ENCODE data around the gene CLSTN3. TPM values are rescaled to one million over a fixed set of nuclear protein-coding genes. Genes with fewer than 3 reads are reported as not detected.

Gene CLSTN3
- total and polyA plus RNA-seq, 10 of the 15 experiments (the other 5 are each of a cell fraction or from before 2014, with no cell fraction given): 0.09 to 35.9 (median 11.3) TPM

DNA sequence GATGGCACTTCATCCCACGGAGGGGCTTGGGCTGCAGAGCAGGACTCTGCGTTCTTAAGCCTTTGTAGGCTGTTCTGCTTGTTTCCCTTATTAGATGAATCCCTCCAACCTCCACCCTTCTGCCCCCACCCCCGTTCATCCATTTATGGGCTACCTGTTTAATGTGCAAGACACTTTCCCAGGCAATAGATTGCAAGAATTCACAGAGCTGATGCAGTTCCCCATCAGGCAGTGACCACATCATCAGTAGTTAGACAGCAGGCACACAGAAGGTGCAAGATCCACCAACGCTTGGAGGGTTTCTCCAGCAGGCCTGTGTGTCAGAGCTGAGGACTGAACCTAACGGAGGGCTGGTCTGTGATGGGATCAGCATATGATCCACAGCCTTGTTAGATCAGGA, 36.7 kb upstream of the CLSTN3 start:
- TF ChIP-seq RELA (IDR thresholded peaks at IDR 0.05; ENCODE audit: borderline replicate concordance, partially characterized antibody) (no peak), TBL1XR1 (IDR thresholded peaks at IDR 0.05; ENCODE audit: low read depth, low read length) (no peak), ZNF207 (IDR thresholded peaks at IDR 0.05; ENCODE audit: borderline replicate concordance) (no peak)
- ChIA-PET POLR2A (no interaction called here), RAD21 (ENCODE audit: unreplicated experiment) (interaction anchor here (1.4 kb wide), 2 partner anchors 15 to 149 kb away, joined by 4 read pairs; partner anchors contain the start of gene C12orf57), SMC1A (ENCODE audit: uncharacterized antibody, unreplicated experiment) (interaction anchor here (0.9 to 1.6 kb wide), 3 partner anchors 14 to 133 kb away, joined by 3 to 7 read pairs (median 4); no protein-coding TSS in a partner anchor), CTCF (interaction anchor here (0.8 to 6.3 kb wide), 11 partner anchors 12 to 221 kb away, joined by 3 to 32 read pairs (median 4); partner anchors contain the start of genes C12orf57, C1RL, RNU7-1 and SPSB2)
- H3K4me2 ChIP-seq (ENCODE audit: control insufficient read depth, insufficient read depth): no peak overlapping the region
- FAIRE-seq (no peak), ATAC-seq (no peak), DNase-seq (ENCODE audit: low read depth, low spot score) (no peak)
- H2AFZ ChIP-seq (ENCODE audit: control insufficient read depth, low read depth, low read length): no peak overlapping the region
- H3K4me3 ChIP-seq: no peak overlapping the region
- H3K27ac ChIP-seq (ENCODE audit: control insufficient read depth, insufficient read depth): no peak overlapping the region
- H3K27me3 ChIP-seq (replicated peaks in 1 of 2; ENCODE audit: control insufficient read depth in 2 of 2, insufficient read depth in 2 of 2, low read length in 1 of 2): no peaks in the 10 kb centered on the region; a peak in 1 of 4 replicates
- in situ Hi-C loops (cut with MboI) (no loop called here), intact Hi-C loops (cut with micrococcal nuclease; ENCODE audit: unreplicated experiment) (loop anchor here (5.0 kb wide), 3 partner anchors 76 to 171 kb away; partner anchors contain the start of genes EMG1, LPCAT3 and PHB2)
- H3K9ac ChIP-seq (ENCODE audit: control insufficient read depth, insufficient read depth, low read length): no peak overlapping the region
- no TSS peak for BruUV-seq (replicated peaks)
- H3K36me3 ChIP-seq (ENCODE audit: control insufficient read depth in 2 of 2, insufficient read depth in 2 of 2, low read length in 1 of 2): no peaks in the 10 kb centered on the region
- no peaks in the 10 kb centered on the region for H3K79me2 ChIP-seq (ENCODE audit: control insufficient read depth, insufficient read depth, low read length)
- no peaks in the 10 kb centered on the region for H3K4me1 ChIP-seq (ENCODE audit: control insufficient read depth, insufficient read depth, low read length)
- 38% methylated on average over 5 of the region's 5 CpGs for WGBS (ENCODE audit: insufficient coverage, insufficient replicate concordance, low lambda C conversion rate, missing lambda C conversion rate)
- no peaks in the 10 kb centered on the region for H4K20me1 ChIP-seq (ENCODE audit: control insufficient read depth, insufficient read depth)
- H3K9me3 ChIP-seq (replicated peaks; ENCODE audit: control insufficient read depth, insufficient read depth, low read length): no peaks in the 10 kb centered on the region

DNA sequence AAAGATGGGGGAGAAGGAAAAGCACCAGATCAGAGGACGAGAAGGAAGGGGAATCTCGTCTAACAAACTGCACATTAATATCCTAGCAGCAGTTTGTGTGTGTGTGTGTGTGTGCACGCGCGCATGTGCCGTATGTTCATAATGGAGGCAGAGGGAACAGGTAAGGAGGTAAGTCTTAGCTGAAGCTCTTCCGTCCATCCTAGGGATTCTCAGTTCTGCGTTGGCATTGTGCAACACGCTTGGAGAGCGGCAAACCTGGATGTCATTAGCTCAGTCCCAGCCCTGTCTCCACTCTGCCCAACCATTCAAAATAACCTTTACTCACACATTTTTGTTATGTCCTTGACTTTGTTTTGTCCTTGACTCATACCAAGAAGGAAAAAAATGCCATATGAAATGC, 36.3 kb upstream of the CLSTN3 start:
- Histone ChIP-seq H3K4me3 (no peak overlapping the region), H4K20me1 (ENCODE audit: control insufficient read depth, insufficient read depth) (no peaks in the 10 kb centered on the region), H3K27ac (ENCODE audit: control insufficient read depth, insufficient read depth) (no peak overlapping the region), H3K27me3 (replicated peaks in 1 of 2; ENCODE audit: control insufficient read depth in 2 of 2, insufficient read depth in 2 of 2, low read length in 1 of 2) (no peaks in the 10 kb centered on the region; a peak in 1 of 4 replicates), H3K4me1 (ENCODE audit: control insufficient read depth, insufficient read depth, low read length) (no peaks in the 10 kb centered on the region), H3K4me2 (ENCODE audit: control insufficient read depth, insufficient read depth) (no peak overlapping the region), H3K36me3 (ENCODE audit: control insufficient read depth in 2 of 2, insufficient read depth in 2 of 2, low read length in 1 of 2) (no peaks in the 10 kb centered on the region), H3K9ac (ENCODE audit: control insufficient read depth, insufficient read depth, low read length) (no peak overlapping the region), H3K79me2 (ENCODE audit: control insufficient read depth, insufficient read depth, low read length) (no peaks in the 10 kb centered on the region), H3K9me3 (replicated peaks; ENCODE audit: control insufficient read depth, insufficient read depth, low read length) (no peaks in the 10 kb centered on the region), H2AFZ (ENCODE audit: control insufficient read depth, low read depth, low read length) (no peak overlapping the region)
- TF ChIP-seq, protein P1, sequence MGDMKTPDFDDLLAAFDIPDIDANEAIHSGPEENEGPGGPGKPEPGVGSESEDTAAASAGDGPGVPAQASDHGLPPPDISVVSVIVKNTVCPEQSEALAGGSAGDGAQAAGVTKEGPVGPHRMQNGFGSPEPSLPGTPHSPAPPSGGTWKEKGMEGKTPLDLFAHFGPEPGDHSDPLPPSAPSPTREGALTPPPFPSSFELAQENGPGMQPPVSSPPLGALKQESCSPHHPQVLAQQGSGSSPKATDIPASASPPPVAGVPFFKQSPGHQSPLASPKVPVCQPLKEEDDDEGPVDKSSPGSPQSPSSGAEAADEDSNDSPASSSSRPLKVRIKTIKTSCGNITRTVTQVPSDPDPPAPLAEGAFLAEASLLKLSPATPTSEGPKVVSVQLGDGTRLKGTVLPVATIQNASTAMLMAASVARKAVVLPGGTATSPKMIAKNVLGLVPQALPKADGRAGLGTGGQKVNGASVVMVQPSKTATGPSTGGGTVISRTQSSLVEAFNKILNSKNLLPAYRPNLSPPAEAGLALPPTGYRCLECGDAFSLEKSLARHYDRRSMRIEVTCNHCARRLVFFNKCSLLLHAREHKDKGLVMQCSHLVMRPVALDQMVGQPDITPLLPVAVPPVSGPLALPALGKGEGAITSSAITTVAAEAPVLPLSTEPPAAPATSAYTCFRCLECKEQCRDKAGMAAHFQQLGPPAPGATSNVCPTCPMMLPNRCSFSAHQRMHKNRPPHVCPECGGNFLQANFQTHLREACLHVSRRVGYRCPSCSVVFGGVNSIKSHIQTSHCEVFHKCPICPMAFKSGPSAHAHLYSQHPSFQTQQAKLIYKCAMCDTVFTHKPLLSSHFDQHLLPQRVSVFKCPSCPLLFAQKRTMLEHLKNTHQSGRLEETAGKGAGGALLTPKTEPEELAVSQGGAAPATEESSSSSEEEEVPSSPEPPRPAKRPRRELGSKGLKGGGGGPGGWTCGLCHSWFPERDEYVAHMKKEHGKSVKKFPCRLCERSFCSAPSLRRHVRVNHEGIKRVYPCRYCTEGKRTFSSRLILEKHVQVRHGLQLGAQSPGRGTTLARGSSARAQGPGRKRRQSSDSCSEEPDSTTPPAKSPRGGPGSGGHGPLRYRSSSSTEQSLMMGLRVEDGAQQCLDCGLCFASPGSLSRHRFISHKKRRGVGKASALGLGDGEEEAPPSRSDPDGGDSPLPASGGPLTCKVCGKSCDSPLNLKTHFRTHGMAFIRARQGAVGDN (IDR thresholded peaks at IDR 0.05): no peak
- TF ChIP-seq WRNIP1 (IDR thresholded peaks at IDR 0.05; ENCODE audit: borderline replicate concordance, low read depth, low read length) (no peak), POLR2AphosphoS5 (IDR thresholded peaks at IDR 0.05; ENCODE audit: low read length) (no peak), TCF7 (IDR thresholded peaks at IDR 0.05; ENCODE audit: borderline replicate concordance) (no peak), KDM1A (IDR thresholded peaks at IDR 0.05; ENCODE audit: borderline replicate concordance) (no peak), SREBF1 (IDR thresholded peaks at IDR 0.05; ENCODE audit: low read length) (no peak), POLR2A (IDR thresholded peaks at IDR 0.05; ENCODE audit: low read depth, low read length) (no peak), CHD4 (IDR thresholded peaks at IDR 0.05) (no peak)
- DNase-seq (ENCODE audit: low read depth, low spot score): no peak
- ChIA-PET POLR2A (no interaction called here), RAD21 (ENCODE audit: unreplicated experiment) (interaction anchor here (1.4 kb wide), 2 partner anchors 14 to 150 kb away, joined by 4 read pairs; partner anchors contain the start of gene C12orf57), SMC1A (ENCODE audit: uncharacterized antibody, unreplicated experiment) (interaction anchor here (0.9 to 1.6 kb wide), 4 partner anchors 14 to 133 kb away, joined by 3 to 7 read pairs (median 4); no protein-coding TSS in a partner anchor), CTCF (interaction anchor here (0.6 to 3.5 kb wide), 9 partner anchors 14 to 224 kb away, joined by 3 to 26 read pairs (median 4); partner anchors contain the start of genes C12orf57, C1RL, RNU7-1 and SPSB2)
- in situ Hi-C loops (cut with MboI): no loop called here
- intact Hi-C loops (cut with micrococcal nuclease; ENCODE audit: unreplicated experiment): loop anchor here (5.0 kb wide), 3 partner anchors 77 to 172 kb away; partner anchors contain the start of genes EMG1, LPCAT3 and PHB2
- BruUV-seq (replicated peaks): no TSS peak
- no peak for FAIRE-seq
- no peak for ATAC-seq
- 70% methylated on average over 10 of the region's 10 CpGs for WGBS (ENCODE audit: insufficient coverage, insufficient replicate concordance, low lambda C conversion rate, missing lambda C conversion rate)
